Stimulated activated effector memory CD8-positive, alpha-beta T cell treated with anti-CD3 and anti-CD28 coated beads, Interleukin-12 subunit alpha, Interleukin-12 subunit beta, amount 100 ng/mL, for 72 hours (primary cell): ENCODE data around the gene MAP2K7.
A peak's percentile ranks its signal among the peaks of the same experiment; 100 is the strongest.

Source experiments
- ATAC-seq: fragments of 150-1000 bp; cut with Tn5 transposase; 2 replicates; pipeline ENCODE4 v1.10.0; 2021
- DNase-seq, 2 donors: peaks; one replicate each; pipeline ENCODE4 v3.0.0; 2021 to 2022; ENCODE audit warnings: low spot score in 2 of 2
- H3K27ac Mint-ChIP-seq: one replicate; pipeline ENCODE4 v1.8.0; 2022; ENCODE audit warnings: mild to moderate bottlenecking, mixed read lengths
- H3K36me3 Mint-ChIP-seq: one replicate; pipeline ENCODE4 v1.8.0; 2022; ENCODE audit warnings: mild to moderate bottlenecking, mixed read lengths
- H3K4me1 Mint-ChIP-seq: one replicate; pipeline ENCODE4 v1.8.0; 2022; ENCODE audit warnings: mixed read lengths
- H3K4me3 Mint-ChIP-seq: one replicate; pipeline ENCODE4 v1.8.0; 2022; ENCODE audit warnings: mild to moderate bottlenecking, mixed read lengths
- H3K9me3 Mint-ChIP-seq: one replicate; pipeline ENCODE4 v1.8.0; 2022; ENCODE audit warnings: mixed read lengths

MAP2K7 gene

GRCh38 chr19:7863157-7863970 is 40.3 kb upstream of the MAP2K7 start:
- ATAC-seq (peak; percentile 9), DNase-seq (no peak)
- Mint-ChIP-seq H3K36me3 (no peaks in the 10 kb centered on the region), H3K4me1 (peaks cover 12% of the 10 kb centered on the region), H3K27ac (no peak overlapping the region), H3K9me3 (no peaks in the 10 kb centered on the region), H3K4me3 (no peak overlapping the region)

GRCh38 chr19:7863971-7864689 is 39.5 kb upstream of the MAP2K7 start:
- no peak for ATAC-seq
- no peak overlapping the region for H3K27ac Mint-ChIP-seq
- no peak overlapping the region for H3K4me3 Mint-ChIP-seq
- H3K36me3 Mint-ChIP-seq = no peaks in the 10 kb centered on the region
- H3K9me3 Mint-ChIP-seq = no peaks in the 10 kb centered on the region
- H3K4me1 Mint-ChIP-seq = peaks cover 18% of the 10 kb centered on the region
- no peak for DNase-seq

GRCh38 chr19:7864690-7865074 is 39.0 kb upstream of the MAP2K7 start:
- H3K27ac Mint-ChIP-seq = no peak overlapping the region

GRCh38 chr19:7865262-7865911 is 38.3 kb upstream of the MAP2K7 start:
- Mint-ChIP-seq H3K9me3 (no peaks in the 10 kb centered on the region), H3K4me1 (peaks cover 18% of the 10 kb centered on the region), H3K4me3 (peak overlapping the region; percentile 26), H3K36me3 (no peaks in the 10 kb centered on the region), H3K27ac (no peak overlapping the region)
- ATAC-seq = no peak
- DNase-seq = no peak

More at GRCh38 chr19:7864690-7865074, 39.0 kb upstream of the MAP2K7 start:
- H3K4me1 Mint-ChIP-seq = peaks cover 18% of the 10 kb centered on the region
- ATAC-seq = no peak
- peak overlapping the region; percentile 26 for H3K4me3 Mint-ChIP-seq
- H3K36me3 Mint-ChIP-seq = no peaks in the 10 kb centered on the region
- no peaks in the 10 kb centered on the region for H3K9me3 Mint-ChIP-seq
- DNase-seq = no peak

- peaks cover 2% of the 10 kb centered on the region for H3K9me3 Mint-ChIP-seq
- H3K27ac Mint-ChIP-seq = no peak overlapping the region
- no peaks in the 10 kb centered on the region for H3K36me3 Mint-ChIP-seq
- peaks cover 28% of the 10 kb centered on the region for H3K4me1 Mint-ChIP-seq
- DNase-seq (no peak), ATAC-seq (no peak)
- no peak overlapping the region for H3K4me3 Mint-ChIP-seq
These were observed 37.1 kb upstream of the MAP2K7 start for GRCh38 chr19:7866399-7867091.

- H3K9me3 Mint-ChIP-seq = peaks cover 2% of the 10 kb centered on the region
- ATAC-seq (no peak), DNase-seq (no peak)
- H3K27ac Mint-ChIP-seq = no peak overlapping the region
- H3K4me1 Mint-ChIP-seq = peaks cover 35% of the 10 kb centered on the region
- no peaks in the 10 kb centered on the region for H3K36me3 Mint-ChIP-seq
- peak overlapping the region; percentile 80 for H3K4me3 Mint-ChIP-seq
These were observed 36.4 kb upstream of the MAP2K7 start for GRCh38 chr19:7867092-7867844.

GRCh38 chr19:7868326-7868670 is 35.4 kb upstream of the MAP2K7 start:
- Mint-ChIP-seq H3K27ac (no peak overlapping the region), H3K36me3 (no peaks in the 10 kb centered on the region), H3K9me3 (peaks cover 2% of the 10 kb centered on the region), H3K4me3 (peak overlapping the region; percentile 80), H3K4me1 (peaks cover 35% of the 10 kb centered on the region)
- DNase-seq = no peak
- no peak for ATAC-seq

- Mint-ChIP-seq H3K4me1 (peaks cover 35% of the 10 kb centered on the region), H3K9me3 (peaks cover 2% of the 10 kb centered on the region), H3K27ac (no peak overlapping the region), H3K4me3 (peak overlapping the region; percentile 80), H3K36me3 (no peaks in the 10 kb centered on the region)
- ATAC-seq (peak; percentile 85), DNase-seq (peak; percentile 81 to 85)
These were observed 34.8 kb upstream of the MAP2K7 start for GRCh38 chr19:7868671-7869452.

GRCh38 chr19:7869453-7869909 is 34.2 kb upstream of the MAP2K7 start:
- H3K4me1 Mint-ChIP-seq = peaks cover 35% of the 10 kb centered on the region
- peak overlapping the region; percentile 80 for H3K4me3 Mint-ChIP-seq
- DNase-seq (peak; percentile 82 to 94), ATAC-seq (peak; percentile 64)
- H3K9me3 Mint-ChIP-seq = peaks cover 2% of the 10 kb centered on the region
- no peak overlapping the region for H3K27ac Mint-ChIP-seq
- no peaks in the 10 kb centered on the region for H3K36me3 Mint-ChIP-seq

- Mint-ChIP-seq H3K4me1 (peaks cover 31% of the 10 kb centered on the region), H3K4me3 (peak overlapping the region; percentile 80), H3K36me3 (no peaks in the 10 kb centered on the region), H3K9me3 (peaks cover 2% of the 10 kb centered on the region), H3K27ac (no peak overlapping the region)
- DNase-seq = peak in 1 of 2 donors; percentile 74
- ATAC-seq = peak; percentile 3
These were observed 33.7 kb upstream of the MAP2K7 start for GRCh38 chr19:7869910-7870511.

GRCh38 chr19:7870571-7871436 is 32.9 kb upstream of the MAP2K7 start:
- Mint-ChIP-seq H3K4me1 (peaks cover 24% of the 10 kb centered on the region), H3K27ac (no peak overlapping the region), H3K36me3 (no peaks in the 10 kb centered on the region), H3K9me3 (peaks cover 2% of the 10 kb centered on the region), H3K4me3 (peak overlapping the region; percentile 80)
- DNase-seq (peak; percentile 33 to 76), ATAC-seq (no peak)

- ATAC-seq = no peak
- Mint-ChIP-seq H3K9me3 (peaks cover 2% of the 10 kb centered on the region), H3K4me3 (peak overlapping the region; percentile 80), H3K27ac (no peak overlapping the region), H3K4me1 (peaks cover 24% of the 10 kb centered on the region), H3K36me3 (no peaks in the 10 kb centered on the region)
- DNase-seq = peak; percentile 61 to 89
These were observed 32.0 kb upstream of the MAP2K7 start for GRCh38 chr19:7871437-7872305.
